Activated CD4-positive, alpha-beta memory T cell treated with anti-CD3 and anti-CD28 coated beads for 36 hours (primary cell): ENCODE measurements around the gene TCF21. TPM values are rescaled to one million over a fixed set of nuclear protein-coding genes. Genes with fewer than 3 reads are reported as not detected.

Experiments
- CTCF ChIA-PET: fragments of 350-600 bp; sonication (Branson Sonifier 250); formaldehyde crosslinking; loops from one replicate; lab custom pipeline; 2021; ENCODE audit warnings: antibody characterized with exemption, inconsistent platforms; lab: Charles Lee
- POLR2A ChIA-PET: fragments of 350-600 bp; sonication (Branson Sonifier 250); formaldehyde crosslinking; loops from one replicate; lab custom pipeline; 2021; ENCODE audit warnings: antibody characterized with exemption; lab: Charles Lee
- DNase-seq: peaks from one replicate; pipeline ENCODE4 v3.0.0-alpha.2; 2020
- H3K27ac Mint-ChIP-seq: one replicate; pipeline ENCODE4 v1.8.0; 2021; ENCODE audit warnings: mixed read lengths
- H3K27me3 Mint-ChIP-seq: one replicate; pipeline ENCODE4 v1.8.0; 2021; ENCODE audit warnings: mixed read lengths
- H3K36me3 Mint-ChIP-seq: one replicate; pipeline ENCODE4 v1.8.0; 2021; ENCODE audit warnings: mixed read lengths
- H3K4me1 Mint-ChIP-seq: one replicate; pipeline ENCODE4 v1.8.0; 2021; ENCODE audit warnings: low read depth, mixed read lengths
- H3K4me3 Mint-ChIP-seq: one replicate; pipeline ENCODE4 v1.8.0; 2021; ENCODE audit warnings: mild to moderate bottlenecking, mixed read lengths
- H3K9me3 Mint-ChIP-seq: one replicate; pipeline ENCODE4 v1.8.0; 2021; ENCODE audit warnings: mixed read lengths
- intact Hi-C: fragments of 100-400 bp; cut with micrococcal nuclease; formaldehyde crosslinking; loops from one replicate; pipeline ENCODE4 v1.15.1; 2023
- total RNA-seq, 2 experiments: library from RNA; stranded (reverse); gene quantifications; one replicate each; pipeline ENCODE4 v1.2.3, GENCODE V29; 2021

Gene TCF21
- total RNA-seq, 2 experiments from 2014 or later: not detected

GRCh38 chr6:133937909-133938308, 49.0 kb downstream of the TCF21 start:
- peaks cover 18% of the 10 kb centered on the region for H3K27me3 Mint-ChIP-seq
- intact Hi-C loops: no loop called here
- POLR2A ChIA-PET: interaction anchor here (0.6 kb wide), 1 partner anchor 15 kb away, joined by 4 read pairs; no protein-coding TSS in a partner anchor
- no peaks in the 10 kb centered on the region for H3K4me1 Mint-ChIP-seq
- CTCF ChIA-PET: interaction anchor here (0.9 to 2.7 kb wide), 5 partner anchors 14 to 159 kb away, joined by 3 to 13 read pairs (median 5); no protein-coding TSS in a partner anchor
- peaks cover 5% of the 10 kb centered on the region for H3K36me3 Mint-ChIP-seq
- no peak for DNase-seq
- no peak overlapping the region for H3K27ac Mint-ChIP-seq
- no peak overlapping the region for H3K4me3 Mint-ChIP-seq
- H3K9me3 Mint-ChIP-seq: peaks cover 16% of the 10 kb centered on the region

GRCh38 chr6:133938533-133938932, 49.6 kb downstream of the TCF21 start:
- intact Hi-C loops: no loop called here
- ChIA-PET POLR2A (interaction anchor here (0.6 kb wide), 2 partner anchors 14 to 26 kb away, joined by 3 to 4 read pairs; no protein-coding TSS in a partner anchor), CTCF (interaction anchor here (0.7 to 2.7 kb wide), 6 partner anchors 15 to 159 kb away, joined by 3 to 13 read pairs (median 4); no protein-coding TSS in a partner anchor)
- H3K27me3 Mint-ChIP-seq: peaks cover 16% of the 10 kb centered on the region
- DNase-seq: no peak
- peaks cover 12% of the 10 kb centered on the region for H3K9me3 Mint-ChIP-seq
- H3K4me1 Mint-ChIP-seq: no peaks in the 10 kb centered on the region
- peaks cover 1% of the 10 kb centered on the region for H3K36me3 Mint-ChIP-seq
- H3K4me3 Mint-ChIP-seq: no peak overlapping the region
- H3K27ac Mint-ChIP-seq: no peak overlapping the region

GRCh38 chr6:133939778-133940667, 51.1 kb downstream of the TCF21 start:
- intact Hi-C loops: no loop called here
- Mint-ChIP-seq H3K9me3 (no peaks in the 10 kb centered on the region), H3K27ac (no peak overlapping the region), H3K4me1 (no peaks in the 10 kb centered on the region), H3K36me3 (no peaks in the 10 kb centered on the region), H3K27me3 (peaks cover 10% of the 10 kb centered on the region), H3K4me3 (no peak overlapping the region)
- CTCF ChIA-PET: interaction anchor here (0.9 kb wide), 1 partner anchor 123 kb away, joined by 3 read pairs; no protein-coding TSS in a partner anchor
- POLR2A ChIA-PET: no interaction called here
- DNase-seq: no peak

Other genes starting within 250 kb of the TCF21 start
- 10 to 100 TPM; 31.3 to 35.7 TPM for gene TBPL1, start 64.1 kb downstream of the TCF21 start, total RNA-seq
- under 1 TPM; 0.12 to 0.21 TPM for gene SLC2A12, start 163.5 kb downstream of the TCF21 start, total RNA-seq